CD14-positive monocyte (primary cell): ENCODE results near the gene RPS6KA5. TPM values are rescaled to one million over a fixed set of nuclear protein-coding genes. Genes with fewer than 3 reads are reported as not detected.
A peak's percentile ranks its signal among the peaks of the same experiment; 100 is the strongest.

ENCODE experiments used
- DNase-seq, 3 donors: peaks; one replicate each; pipeline ENCODE4 v3.0.0-alpha.2; 2011 to 2022
- H2AFZ ChIP-seq: 2 replicates; pipeline ENCODE4 v1.6.0; 2012; ENCODE audit warnings: mild to moderate bottlenecking, low read depth, low read length, inconsistent platforms; ENCODE audit not compliant: insufficient read depth, poor library complexity, severe bottlenecking
- H3K27ac ChIP-seq, 2 donors: 1 replicate in 1 of 2; 2 replicates in 1 of 2; pipeline ENCODE4 v1.5.1; 2012 to 2013; ENCODE audit warnings: low read length in 2 of 2, control low read depth in 1 of 2, inconsistent platforms in 1 of 2, low read depth in 1 of 2, mild to moderate bottlenecking in 1 of 2
- H3K27me3 ChIP-seq, 2 donors: one replicate each; pipeline versions ENCODE4 v1.6.0 to v1.6.1; 2011 to 2013; ENCODE audit warnings: low read length in 2 of 2; ENCODE audit not compliant: control insufficient read depth in 2 of 2, insufficient read depth in 2 of 2
- H3K36me3 ChIP-seq, 2 donors: replicated peaks in 1 of 2; 1 replicate in 1 of 2; 2 replicates in 1 of 2; pipeline versions ENCODE4 v1.5.1 to v1.6.1; 2012 to 2013; ENCODE audit warnings: low read length in 2 of 2, control low read depth in 1 of 2, inconsistent platforms in 1 of 2, mild to moderate bottlenecking in 1 of 2; ENCODE audit not compliant: insufficient read depth in 2 of 2, control insufficient read depth in 1 of 2
- H3K4me1 ChIP-seq, 2 donors: 1 replicate in 1 of 2; 2 replicates in 1 of 2; pipeline versions ENCODE4 v1.5.1 to v1.6.1; 2012 to 2013; ENCODE audit warnings: low read length in 2 of 2, control low read depth in 1 of 2, inconsistent platforms in 1 of 2, mild to moderate bottlenecking in 1 of 2, moderate library complexity in 1 of 2; ENCODE audit not compliant: insufficient read depth in 2 of 2, control insufficient read depth in 1 of 2
- H3K4me2 ChIP-seq: replicated peaks from 2 replicates; pipeline ENCODE3; 2012; ENCODE audit warnings: low read length, moderate library complexity, mild to moderate bottlenecking; ENCODE audit not compliant: poor library complexity, severe bottlenecking; ENCODE audit errors: extremely low read depth
- H3K4me3 ChIP-seq, 3 experiments: fragments of 200-600 bp in 1 of 3; sonication (generic) in 1 of 3; replicated peaks in 1 of 3; 1 replicate in 2 of 3; 2 replicates in 1 of 3; pipeline ENCODE4 v1.5.1; 2011 to 2013; ENCODE audit warnings: low read length in 3 of 3, mild to moderate bottlenecking in 3 of 3, control low read depth in 2 of 3, low read depth in 2 of 3, inconsistent platforms in 1 of 3, moderate library complexity in 1 of 3
- H3K79me2 ChIP-seq: 2 replicates; pipeline ENCODE4 v1.6.0; 2012; ENCODE audit warnings: mild to moderate bottlenecking, control low read depth, inconsistent platforms, low read length, moderate library complexity; ENCODE audit not compliant: insufficient read depth
- H3K9ac ChIP-seq: 2 replicates; pipeline ENCODE4 v1.6.0; 2017; ENCODE audit warnings: low read length, mild to moderate bottlenecking; ENCODE audit not compliant: insufficient read depth, poor library complexity, severe bottlenecking
- H3K9me3 ChIP-seq, 2 donors: replicated peaks in 1 of 2; 1 replicate in 1 of 2; 2 replicates in 1 of 2; pipeline versions ENCODE4 v1.5.1 to v1.6.1; 2012 to 2013; ENCODE audit warnings: low read length in 2 of 2, control low read depth in 1 of 2; ENCODE audit not compliant: control insufficient read depth in 1 of 2, insufficient read depth in 1 of 2
- H4K20me1 ChIP-seq: 2 replicates; pipeline ENCODE4 v1.6.0; 2012; ENCODE audit warnings: mild to moderate bottlenecking, low read length, control low read depth, moderate library complexity; ENCODE audit not compliant: insufficient read depth
- H3K27ac Mint-ChIP-seq, 7 donors: one replicate each; pipeline ENCODE4 v1.8.0; 2020; ENCODE audit warnings: mild to moderate bottlenecking in 7 of 7, mixed read lengths in 7 of 7, moderate library complexity in 6 of 7, inconsistent platforms in 2 of 7
- H3K27me3 Mint-ChIP-seq, 3 donors: one replicate each; pipeline ENCODE4 v1.8.0; 2021 to 2022; ENCODE audit warnings: low read depth in 3 of 3, mild to moderate bottlenecking in 3 of 3, mixed read lengths in 3 of 3, moderate library complexity in 3 of 3, inconsistent platforms in 1 of 3
- H3K36me3 Mint-ChIP-seq, 2 donors: one replicate each; pipeline ENCODE4 v1.8.0; 2020; ENCODE audit warnings: mixed read lengths in 2 of 2, inconsistent platforms in 1 of 2, mild to moderate bottlenecking in 1 of 2
- H3K4me1 Mint-ChIP-seq: one replicate; pipeline ENCODE4 v1.8.0; 2020; ENCODE audit warnings: mild to moderate bottlenecking, mixed read lengths
- H3K4me3 Mint-ChIP-seq, 2 donors: one replicate each; pipeline ENCODE4 v1.8.0; 2020; ENCODE audit warnings: mild to moderate bottlenecking in 2 of 2, mixed read lengths in 2 of 2, moderate library complexity in 1 of 2
- H3K9me3 Mint-ChIP-seq, 7 donors: one replicate each; pipeline ENCODE4 v1.8.0; 2020 to 2022; ENCODE audit warnings: mixed read lengths in 7 of 7, mild to moderate bottlenecking in 6 of 7, moderate library complexity in 6 of 7, inconsistent platforms in 2 of 7
- WGBS: methylation state at CpG from one replicate; pipeline ENCODE4 v1.1.5; 2013; ENCODE audit warnings: missing lambda C conversion rate; ENCODE audit not compliant: insufficient coverage; 5-methylcytosine and 5-hydroxymethylcytosine counted together
- intact Hi-C, 2 donors: fragments of 100-400 bp; cut with micrococcal nuclease; formaldehyde crosslinking; loops; one replicate each; pipeline versions ENCODE4 v1.15.0 to v1.15.1; 2023
- polyA minus RNA-seq: library from RNA; depleted of rRNA, polyadenylated mRNA; stranded (reverse); fragments of >200 nt; gene quantifications from 2 replicates; pipeline ENCODE4 v1.2.3, GENCODE V29; 2012
- polyA plus RNA-seq, 3 donors: library from polyadenylated mRNA; depleted of rRNA in 1 of 3; unstranded in 2 of 3; stranded (reverse) in 1 of 3; fragments of 300-500 nt in 2 of 3; fragments of >200 nt in 1 of 3; fragmentation: Illumina TruSeq in 2 of 3; gene quantifications; 1 replicate in 2 of 3; 2 replicates in 1 of 3; pipeline ENCODE4 v1.2.3, GENCODE V29; 2012 to 2021
- total RNA-seq, 12 experiments: library from RNA in 1 of 12; stranded (reverse) in 1 of 12; fragments of 120-200 nt in 1 of 12; gene quantifications; one replicate each; pipeline ENCODE4 v1.2.4 and lab custom pipeline; 2013 to 2026; ENCODE audit warnings: mixed read lengths in 6 of 12, inconsistent platforms in 1 of 12
- TF ChIP-seq, protein P1 (sequence below): fragments of 200-600 bp; IDR thresholded peaks from one replicate; pipeline ENCODE4 v1.8.0; 2022; ENCODE audit warnings: antibody characterized with exemption, mild to moderate bottlenecking

The RPS6KA5 gene
- total RNA-seq (2013), result 11.2 TPM
- 10 to 100 TPM in 1 of 3 donors, 1 to 10 TPM in 2; 4.4 to 10.1 (median 7.9) TPM for polyA plus RNA-seq
- 5.7 and 8.8 TPM in 2 replicates for polyA minus RNA-seq
- 5.2 to 54.4 (median 37.4) reads per million in 11 experiments for total RNA-seq (lab: John Stamatoyannopoulos, UW)

DNA sequence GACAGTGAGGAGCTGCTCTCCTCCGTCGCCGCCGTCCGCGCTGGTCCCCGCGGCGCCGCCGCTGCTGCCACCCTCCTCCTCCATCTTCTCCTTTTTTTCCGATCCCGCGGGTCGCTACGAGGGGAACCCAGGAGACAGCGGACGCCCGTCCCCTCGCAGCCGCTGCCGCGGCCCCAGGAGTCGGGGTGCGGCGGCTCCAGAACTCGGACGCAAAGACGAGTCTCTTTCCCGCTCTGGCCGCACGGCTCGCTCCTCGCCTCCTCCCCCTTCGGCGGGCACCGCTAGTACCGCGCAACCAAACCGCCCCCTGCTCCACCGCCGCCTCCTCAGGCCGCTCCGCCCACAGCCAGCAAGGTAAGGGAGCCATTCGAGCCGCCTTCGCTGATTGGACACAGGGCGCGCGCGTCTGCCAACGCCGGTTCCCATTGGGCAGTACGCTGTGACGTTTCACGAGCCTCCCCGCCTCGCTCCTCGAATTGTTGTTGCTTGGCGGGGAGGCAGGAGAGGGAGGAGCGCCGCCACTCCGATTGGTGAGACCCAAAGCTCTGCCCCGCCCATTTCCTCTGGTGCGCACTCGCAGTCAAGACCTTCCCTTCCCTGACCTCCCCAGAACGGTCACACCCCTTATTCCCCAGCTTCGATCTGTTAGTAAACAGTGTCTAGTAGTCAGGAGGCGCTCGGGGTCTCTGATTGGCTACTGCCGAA lies at the start of gene RPS6KA5:
Gene RPS6KA5, minus strand, starts transcription at position 291 of the 705 bp plus-strand sequence. Its CDS starts 207 bp downstream, at position 84.
- peak within 1 kb of the TSS; percentile 93 for H3K9ac ChIP-seq
- H3K9me3 Mint-ChIP-seq, result peaks cover 0 to 2% (median 0%) of the 10 kb centered on the region in 7 donors
- intact Hi-C loops, result loop anchor here in 1 of 2 donors (10.0 kb wide), 2 partner anchors 46 to 1106 kb away; partner anchors contain the start of genes EFCAB11 and TDP1
- peaks cover 19% of the 10 kb centered on the region for H4K20me1 ChIP-seq
- under 1% methylated on average over 61 of the region's 71 CpGs for WGBS
- H3K4me3 Mint-ChIP-seq, result peak within 1 kb of the TSS; percentile 82 to 85
- TF ChIP-seq, protein P1, sequence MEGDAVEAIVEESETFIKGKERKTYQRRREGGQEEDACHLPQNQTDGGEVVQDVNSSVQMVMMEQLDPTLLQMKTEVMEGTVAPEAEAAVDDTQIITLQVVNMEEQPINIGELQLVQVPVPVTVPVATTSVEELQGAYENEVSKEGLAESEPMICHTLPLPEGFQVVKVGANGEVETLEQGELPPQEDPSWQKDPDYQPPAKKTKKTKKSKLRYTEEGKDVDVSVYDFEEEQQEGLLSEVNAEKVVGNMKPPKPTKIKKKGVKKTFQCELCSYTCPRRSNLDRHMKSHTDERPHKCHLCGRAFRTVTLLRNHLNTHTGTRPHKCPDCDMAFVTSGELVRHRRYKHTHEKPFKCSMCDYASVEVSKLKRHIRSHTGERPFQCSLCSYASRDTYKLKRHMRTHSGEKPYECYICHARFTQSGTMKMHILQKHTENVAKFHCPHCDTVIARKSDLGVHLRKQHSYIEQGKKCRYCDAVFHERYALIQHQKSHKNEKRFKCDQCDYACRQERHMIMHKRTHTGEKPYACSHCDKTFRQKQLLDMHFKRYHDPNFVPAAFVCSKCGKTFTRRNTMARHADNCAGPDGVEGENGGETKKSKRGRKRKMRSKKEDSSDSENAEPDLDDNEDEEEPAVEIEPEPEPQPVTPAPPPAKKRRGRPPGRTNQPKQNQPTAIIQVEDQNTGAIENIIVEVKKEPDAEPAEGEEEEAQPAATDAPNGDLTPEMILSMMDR, result peak; percentile 16
- H3K4me2 ChIP-seq, result peak within 1 kb of the TSS; percentile 77
- no peaks in the 10 kb centered on the region for H3K9me3 ChIP-seq
- peak within 1 kb of the TSS; percentile 87 for H2AFZ ChIP-seq
- H3K27me3 ChIP-seq, result no peaks in the 10 kb centered on the region
- peaks cover 30 to 34% of the 10 kb centered on the region in 2 donors for H3K4me1 ChIP-seq
- no peaks in the 10 kb centered on the region for H3K36me3 ChIP-seq
- peak within 1 kb of the TSS; percentile 84 to 94 for H3K27ac ChIP-seq
- peaks cover 33% of the 10 kb centered on the region for H3K4me1 Mint-ChIP-seq
- peaks cover 35% of the 10 kb centered on the region for H3K79me2 ChIP-seq
- DNase-seq, result peak; percentile 100
- H3K4me3 ChIP-seq, result peak within 1 kb of the TSS; percentile 81 to 88 (median 85)
- no peaks in the 10 kb centered on the region for H3K27me3 Mint-ChIP-seq
- peaks cover 2 to 4% of the 10 kb centered on the region in 2 donors for H3K36me3 Mint-ChIP-seq
- peak within 1 kb of the TSS in 6 of 7 donors; percentile 11 to 82 (median 58) for H3K27ac Mint-ChIP-seq

DNA sequence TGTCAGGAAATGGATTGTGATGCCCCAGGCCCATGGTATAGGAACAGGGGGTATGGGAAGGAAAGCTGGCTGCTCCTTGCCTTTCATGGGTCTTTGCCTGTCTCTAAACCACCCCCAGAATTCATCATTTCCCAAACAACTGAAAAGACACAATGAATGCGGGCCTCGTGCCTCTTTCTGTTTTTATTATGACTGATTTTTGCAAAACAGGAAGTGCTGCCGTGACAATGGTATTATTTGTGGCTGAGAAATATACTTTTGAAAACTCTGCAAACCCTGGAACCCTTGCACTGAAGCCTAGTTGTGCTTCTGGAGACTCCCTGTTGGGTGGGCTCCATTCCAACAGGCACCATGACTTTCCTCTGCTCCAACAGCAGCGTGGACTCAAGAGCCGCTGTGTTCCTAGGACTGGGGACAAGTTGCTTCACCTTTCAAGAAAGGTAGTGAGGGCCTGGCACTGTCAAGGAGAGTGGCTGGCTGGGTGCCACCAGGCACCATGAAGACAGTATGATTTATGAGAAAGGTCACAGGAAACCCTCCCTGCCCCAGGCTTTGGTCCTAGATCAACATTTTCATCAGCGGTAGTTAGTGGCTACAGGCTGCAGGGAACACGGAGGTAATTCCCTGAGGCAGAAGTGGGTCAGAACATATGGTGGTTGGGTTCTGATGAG lies 48.6 kb upstream of the RPS6KA5 start:
- no peaks in the 10 kb centered on the region for H4K20me1 ChIP-seq
- H3K4me1 ChIP-seq, result peaks cover 29 to 32% of the 10 kb centered on the region in 2 donors
- TF ChIP-seq, protein P1, result no peak
- H3K9me3 ChIP-seq, result no peaks in the 10 kb centered on the region
- 93% methylated on average over 2 of the region's 7 CpGs for WGBS
- peak overlapping the region in 1 of 3 experiments; percentile 43 for H3K4me3 ChIP-seq
- H3K27ac Mint-ChIP-seq, result peak overlapping the region; percentile 69 to 87 (median 83)
- peaks cover 0 to 2% (median 0%) of the 10 kb centered on the region in 3 donors for H3K27me3 Mint-ChIP-seq
- H3K36me3 Mint-ChIP-seq, result peaks cover 0 to 2% of the 10 kb centered on the region in 2 donors
- H3K79me2 ChIP-seq, result peaks cover 10% of the 10 kb centered on the region
- peaks cover 32% of the 10 kb centered on the region for H3K4me1 Mint-ChIP-seq
- H3K9me3 Mint-ChIP-seq, result no peaks in the 10 kb centered on the region
- peak overlapping the region; percentile 39 to 55 for H3K4me3 Mint-ChIP-seq
- H3K36me3 ChIP-seq, result no peaks in the 10 kb centered on the region
- H3K4me2 ChIP-seq, result peak overlapping the region; percentile 49
- no peaks in the 10 kb centered on the region for H3K27me3 ChIP-seq
- intact Hi-C loops, result no loop called here
- peak overlapping the region; percentile 37 for H3K9ac ChIP-seq
- peak overlapping the region; percentile 66 for H2AFZ ChIP-seq
- peak overlapping the region; percentile 12 to 78 for H3K27ac ChIP-seq
- peak; percentile 37 to 56 (median 40) for DNase-seq
